HG03342 (cell line): ENCODE results near the gene MEAK7.
"Not testable (repeated sequence)": the region's sequence is repeated elsewhere in the genome, so short reads cannot be mapped to it uniquely, and the experiment has no call there.

ENCODE experiments used
- ATAC-seq: cut with Tn5 transposase; IDR thresholded peaks from one replicate; pipeline ENCODE4 v1.9.1; 2021; ENCODE audit warnings: mild to moderate bottlenecking, moderate library complexity; ENCODE audit not compliant: unreplicated experiment

The MEAK7 gene

DNA sequence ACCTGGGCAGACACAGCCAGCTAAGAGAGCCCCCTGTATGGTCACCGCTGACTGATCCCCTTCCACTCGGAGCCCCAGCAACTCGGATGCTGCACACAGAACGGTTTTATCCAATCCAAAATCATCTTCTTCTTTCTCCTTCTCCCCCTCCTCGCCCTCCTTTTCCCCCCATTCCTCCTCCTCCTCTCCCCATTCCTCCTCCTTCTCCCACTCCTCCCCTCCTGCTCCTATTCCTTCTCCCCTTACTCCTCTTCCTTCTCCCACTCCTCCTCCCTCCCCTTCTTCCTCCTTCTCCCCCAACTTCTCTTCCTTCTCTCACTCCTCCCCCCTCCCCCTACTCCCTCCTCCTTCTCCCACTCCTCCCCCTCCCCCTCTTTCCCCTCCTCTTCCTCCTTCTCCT is 30.4 kb upstream of the MEAK7 start:
- no peak for ATAC-seq

DNA sequence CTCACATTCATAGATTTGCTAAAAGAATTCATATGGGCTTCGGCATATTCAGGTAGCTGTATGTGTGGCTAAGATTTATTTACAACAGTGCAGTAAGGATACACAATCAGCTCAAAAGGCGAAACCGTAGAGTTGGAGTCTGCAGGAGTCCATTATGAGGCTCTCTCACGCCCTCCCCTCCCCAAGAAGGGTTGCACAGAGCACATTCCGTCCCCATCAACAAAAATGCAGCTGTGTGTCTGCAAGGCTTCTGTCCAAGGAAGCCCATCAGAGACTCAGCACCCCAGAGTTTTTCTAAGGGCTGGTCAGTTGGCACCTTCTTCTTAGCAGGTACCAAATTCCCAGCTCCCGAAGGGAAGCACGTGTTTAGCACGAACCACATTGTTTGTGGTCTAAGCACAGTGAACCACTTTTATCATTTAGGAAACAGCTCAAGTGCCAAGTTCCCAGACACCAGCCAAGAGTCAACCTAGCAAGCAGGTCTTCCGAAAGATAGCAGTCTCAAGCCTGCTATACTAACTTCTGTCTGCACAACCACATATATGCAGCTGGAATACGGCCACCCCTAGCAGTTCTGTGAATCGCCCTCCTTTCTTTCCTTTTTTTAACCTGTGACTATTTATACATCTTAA is 28.5 kb upstream of the MEAK7 start:
- ATAC-seq = no peak

DNA sequence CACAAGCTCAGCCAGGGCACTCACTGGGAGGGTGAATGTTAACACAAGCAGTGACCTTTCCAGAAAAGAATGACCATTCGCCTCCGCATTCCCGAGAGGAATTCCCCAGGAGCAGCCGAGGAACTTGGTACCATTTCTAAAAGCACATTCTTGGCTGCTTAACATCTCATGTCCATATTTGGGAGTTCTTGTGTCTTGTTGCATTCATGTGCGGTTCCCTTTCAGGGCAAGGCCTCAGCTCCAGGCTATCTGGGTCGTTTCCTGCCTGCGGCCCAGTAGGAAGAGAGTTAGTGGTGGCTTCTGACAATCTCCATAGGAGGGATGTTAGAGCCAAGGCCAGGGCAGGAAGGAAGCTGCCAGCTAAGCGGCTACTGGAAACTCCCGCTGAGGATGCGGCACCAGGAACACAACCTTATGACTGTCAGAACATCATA is 27.8 kb upstream of the MEAK7 start:
- no peak for ATAC-seq

DNA sequence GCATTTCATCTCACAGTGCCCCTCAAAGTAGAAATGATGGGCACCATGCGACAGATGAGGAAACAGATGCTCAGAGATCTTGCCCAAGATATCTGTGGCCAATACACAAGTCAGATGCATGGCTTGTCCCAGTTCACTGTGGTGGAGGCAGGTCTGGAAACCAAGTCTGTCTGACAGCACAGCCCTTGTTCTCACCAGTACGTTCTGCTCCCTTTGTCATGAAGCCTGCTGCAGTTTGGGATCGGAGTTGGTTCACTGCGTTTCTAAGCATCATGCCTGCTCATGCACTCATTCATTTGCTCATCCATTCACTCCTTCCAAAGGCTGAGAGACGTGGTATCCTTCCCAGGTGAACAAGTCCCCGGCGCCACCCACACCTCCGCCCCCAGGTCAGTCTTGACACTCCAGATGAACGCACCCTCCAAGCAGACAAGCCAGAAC is 27.2 kb upstream of the MEAK7 start:
- no peak for ATAC-seq

DNA sequence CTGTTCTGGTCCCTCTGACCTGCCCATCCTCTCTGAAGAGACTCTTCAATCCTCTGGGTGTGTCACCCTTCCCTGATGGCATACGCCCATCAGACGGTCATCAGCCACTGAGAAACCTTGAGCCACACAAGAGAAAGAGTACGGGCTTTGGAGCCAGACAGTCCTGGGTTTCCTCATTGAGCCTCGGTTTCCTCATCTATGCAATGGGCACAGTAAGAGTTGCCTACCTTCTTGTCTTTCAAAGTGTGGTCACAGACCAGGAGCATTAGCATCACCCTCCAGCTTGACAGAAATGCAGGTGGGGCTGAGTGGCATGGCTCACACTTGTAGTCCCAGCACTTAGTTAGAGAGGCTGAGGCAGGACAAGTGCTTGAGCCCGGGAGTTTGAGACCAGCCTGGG is 26.1 kb upstream of the MEAK7 start:
- ATAC-seq = no peak

DNA sequence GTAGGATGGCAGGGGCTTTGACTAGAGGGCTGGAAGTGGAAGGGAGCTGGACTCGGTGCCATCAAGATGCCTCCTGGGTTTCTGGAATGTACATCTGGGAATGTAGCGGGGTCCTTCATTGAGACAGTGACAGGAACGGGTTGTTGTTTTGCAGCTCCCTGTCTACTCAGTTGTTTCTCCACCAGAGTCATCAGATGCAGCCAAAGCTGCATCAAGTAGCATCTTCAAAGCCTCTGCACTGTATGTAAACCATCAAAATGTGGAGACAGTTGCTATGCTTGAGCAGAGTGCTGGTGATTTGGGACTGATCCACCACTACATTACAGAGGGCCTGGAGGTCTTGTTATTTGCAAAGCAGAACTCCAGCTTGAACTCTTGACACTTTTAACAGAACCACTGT is 25.1 kb upstream of the MEAK7 start:
- no peak for ATAC-seq

DNA sequence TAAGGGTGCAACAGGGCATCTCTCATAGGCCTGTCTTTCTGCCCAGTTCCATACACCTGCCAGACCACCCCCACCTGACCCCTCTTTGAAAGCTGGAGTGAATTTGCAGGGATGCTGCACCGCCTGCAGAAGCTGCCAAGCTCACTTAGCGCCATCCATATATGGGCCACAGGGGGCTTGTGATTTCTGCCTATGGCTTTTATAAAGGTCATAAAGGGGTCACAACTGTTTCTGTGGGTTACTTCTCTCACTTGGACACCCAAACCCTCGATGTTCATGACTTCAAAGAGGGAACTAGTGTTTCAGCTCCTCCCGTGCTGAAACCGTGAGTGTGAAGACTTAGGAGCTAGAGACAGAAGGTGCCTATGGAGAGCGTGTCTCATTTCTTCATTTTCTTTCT is 23.9 kb upstream of the MEAK7 start:
- ATAC-seq = no peak

DNA sequence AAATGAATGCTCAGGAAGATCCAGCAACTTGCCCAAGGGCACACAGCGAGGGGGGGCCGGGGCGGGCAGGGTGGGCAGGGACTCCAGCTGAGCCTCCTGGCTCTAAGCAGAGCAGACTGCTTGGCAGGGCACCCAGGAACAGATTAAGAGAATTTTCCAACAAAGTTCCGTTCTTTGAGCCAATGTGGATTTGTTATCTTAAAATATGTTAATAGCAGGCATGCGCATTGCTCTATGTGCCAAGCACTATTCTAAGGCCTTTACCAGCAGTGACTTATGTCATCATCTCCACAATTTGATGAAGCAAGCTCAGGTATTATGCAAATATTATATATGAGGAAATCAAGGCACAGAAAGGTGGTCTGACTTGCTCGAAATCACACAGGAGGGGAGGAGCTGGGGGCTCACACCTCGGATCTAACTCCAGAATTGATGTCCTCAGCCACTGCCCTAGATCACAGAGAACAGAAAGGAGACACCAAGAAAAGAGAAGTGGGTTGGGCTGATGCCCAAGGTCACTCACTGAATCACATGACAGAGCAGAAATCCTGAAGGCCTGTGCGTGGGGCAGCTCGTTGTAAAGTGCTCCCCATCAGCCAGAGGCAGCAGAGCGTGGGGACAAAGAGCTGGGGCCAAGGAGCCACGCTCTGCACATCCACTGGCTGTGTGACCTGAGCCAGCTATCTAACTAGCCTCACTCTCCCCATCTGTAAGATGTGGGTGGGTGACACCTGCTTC is 23.2 kb upstream of the MEAK7 start:
- ATAC-seq = no peak

DNA sequence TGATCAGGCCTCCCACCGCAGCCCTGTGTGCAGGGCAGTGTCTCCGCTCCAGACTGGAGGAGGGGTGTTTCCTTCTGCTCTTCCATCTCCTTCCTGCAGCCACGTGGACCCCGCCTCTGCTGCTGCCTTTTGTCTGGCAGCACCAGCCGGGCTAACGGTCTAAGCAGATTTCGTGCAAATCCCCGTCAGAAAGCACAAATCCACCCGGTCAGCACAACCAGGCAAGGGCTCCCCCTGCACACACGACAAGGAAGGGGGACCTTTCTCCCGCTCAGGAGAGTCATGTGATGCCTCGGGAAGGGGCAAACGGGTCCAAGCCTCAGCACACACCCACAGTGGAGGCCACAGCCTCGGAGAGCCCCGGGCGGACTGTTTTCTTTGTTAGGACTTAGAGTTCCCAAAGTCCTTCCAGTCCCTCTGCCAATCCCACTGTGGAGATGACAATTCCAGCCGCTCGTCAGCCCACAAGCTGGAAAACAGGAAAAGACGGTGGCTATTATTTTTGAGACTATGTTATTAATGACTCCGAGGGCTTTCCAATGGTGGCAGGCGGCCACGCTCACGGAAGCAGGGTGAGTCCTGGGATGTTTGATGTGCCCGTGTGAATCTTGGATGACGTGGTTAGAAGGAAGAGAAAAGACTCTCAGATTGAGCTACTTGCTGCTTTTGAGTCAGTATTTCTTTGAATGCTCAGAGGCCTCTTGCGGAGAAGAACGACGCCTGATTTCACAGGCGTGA is 22.5 kb upstream of the MEAK7 start:
- no peak for ATAC-seq

DNA sequence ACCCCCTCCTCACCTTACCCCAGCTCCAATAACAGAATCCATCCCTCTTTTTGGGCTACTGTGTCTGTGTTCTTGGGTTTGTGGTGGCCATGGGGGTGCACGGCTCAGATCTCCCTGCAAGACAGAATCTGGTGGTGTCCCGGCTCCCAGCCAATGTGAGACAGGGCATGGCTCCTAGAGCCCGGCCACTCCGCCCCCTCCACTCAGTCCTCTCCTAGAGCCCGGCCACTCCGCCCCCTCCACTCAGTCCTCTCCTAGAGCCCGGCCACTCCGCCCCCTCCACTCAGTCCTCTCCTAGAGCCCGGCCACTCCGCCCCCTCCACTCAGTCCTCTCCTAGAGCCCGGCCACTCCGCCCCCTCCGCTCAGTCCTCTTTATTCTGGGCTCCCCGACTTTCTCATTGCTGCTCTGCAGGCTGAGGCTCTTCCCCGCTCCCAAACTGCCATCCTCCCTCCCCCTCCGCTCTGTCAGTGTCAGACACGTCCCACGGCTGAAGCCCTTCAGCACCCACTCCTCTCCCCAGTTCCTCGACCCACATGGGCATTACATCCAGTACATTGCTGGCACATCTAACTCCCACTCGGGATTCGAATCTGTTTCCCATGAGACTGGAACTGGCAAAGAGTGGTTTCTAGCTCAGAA is 20.6 kb upstream of the MEAK7 start:
- ATAC-seq = not testable (repeated sequence)

DNA sequence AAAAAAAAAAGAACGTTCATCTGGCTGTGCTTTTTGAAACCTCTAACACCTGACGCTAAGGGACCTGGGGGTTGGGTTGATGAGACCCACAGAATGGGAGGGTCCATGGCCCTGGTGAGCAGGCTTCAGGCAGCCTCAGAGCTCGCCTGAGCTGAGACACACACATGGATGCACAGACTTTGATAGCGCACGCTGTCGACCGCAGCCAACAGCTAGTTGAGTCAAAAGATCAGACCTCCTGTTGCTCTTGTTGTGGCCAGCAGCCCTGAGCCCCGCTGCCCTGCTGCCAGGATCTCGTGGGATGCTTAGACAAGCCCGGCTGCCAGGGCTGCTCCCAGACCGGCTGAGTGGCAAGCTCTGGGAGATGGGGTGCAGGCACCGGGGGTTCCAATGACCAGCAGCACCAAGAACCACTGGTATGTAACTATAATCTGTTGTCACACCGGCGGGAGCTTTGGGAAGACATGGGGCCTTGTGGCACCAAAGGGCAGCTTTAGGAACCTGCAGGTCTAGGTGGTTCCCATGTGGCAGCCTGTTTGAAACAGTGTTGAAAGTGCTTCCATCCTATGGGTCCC is 20.0 kb upstream of the MEAK7 start:
- no peak for ATAC-seq

DNA sequence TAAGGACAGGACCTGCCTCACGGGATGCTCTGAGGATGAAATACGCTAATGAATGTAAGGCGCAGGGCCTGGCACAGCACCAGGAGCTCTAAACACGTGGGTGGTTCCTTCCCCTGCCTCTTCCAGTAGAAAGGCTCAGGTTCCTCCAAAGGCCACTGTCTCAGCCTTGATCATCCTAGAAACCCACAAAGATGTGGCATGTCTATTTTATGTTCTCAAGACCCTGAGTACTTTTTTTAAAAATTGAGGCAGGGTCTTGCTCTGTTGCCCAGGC is 17.0 kb upstream of the MEAK7 start:
- ATAC-seq = no peak

DNA sequence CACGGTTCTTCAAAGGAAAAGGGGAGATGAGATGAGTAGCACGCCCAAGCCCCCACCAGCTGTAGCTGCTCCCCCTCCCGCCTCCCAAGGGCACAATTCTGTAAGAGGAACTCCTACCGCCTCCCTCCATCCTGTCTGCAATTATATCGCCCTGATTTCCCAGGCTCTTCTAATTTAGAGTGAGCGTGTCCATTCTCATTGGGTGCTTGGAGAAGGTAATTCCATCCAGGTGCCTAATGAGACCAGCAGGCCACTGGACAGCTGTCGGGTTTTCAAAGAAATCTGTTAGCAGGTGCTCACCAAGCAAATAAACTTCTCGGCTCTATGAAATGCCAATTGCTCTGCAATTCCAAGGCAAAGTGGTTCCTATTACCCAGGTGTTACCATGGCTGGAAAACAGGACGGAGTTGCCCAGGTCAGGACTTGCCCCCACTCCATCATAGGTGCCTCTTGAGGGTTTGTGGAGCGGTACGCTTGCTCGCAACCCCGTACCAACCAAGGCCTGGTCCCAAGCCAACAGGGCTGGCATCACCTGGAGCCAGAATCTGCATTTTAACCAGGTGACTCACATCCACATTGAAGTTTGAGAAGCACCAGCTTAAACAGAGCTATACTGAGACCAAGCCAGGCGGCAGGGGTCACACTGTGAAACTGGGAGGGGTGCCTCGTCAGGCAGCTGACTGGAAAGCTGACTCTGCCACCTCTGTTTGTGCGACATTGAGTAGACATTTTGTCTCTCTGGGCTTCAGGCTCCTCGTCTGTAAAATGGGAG is 16.5 kb upstream of the MEAK7 start:
- no peak for ATAC-seq

DNA sequence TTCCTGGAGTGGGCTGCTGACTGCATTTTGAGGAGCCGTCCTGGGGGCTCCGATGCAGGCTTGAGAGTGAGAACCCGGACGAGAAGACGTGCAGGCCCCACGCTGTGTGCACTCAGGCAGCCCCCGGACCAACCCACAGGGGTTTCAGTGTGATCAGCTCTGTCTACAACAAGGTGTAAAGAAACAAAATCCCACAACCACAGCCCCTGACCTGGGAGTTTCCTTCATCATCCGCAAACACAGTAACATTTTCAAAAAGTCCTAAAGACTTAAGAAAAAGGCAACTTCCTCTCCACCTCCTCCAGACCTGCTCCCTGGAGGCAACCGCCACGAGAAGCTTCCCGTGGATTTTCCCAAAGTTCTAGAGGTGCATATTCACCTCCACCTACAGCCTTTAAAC is 15.4 kb upstream of the MEAK7 start:
- no peak for ATAC-seq

DNA sequence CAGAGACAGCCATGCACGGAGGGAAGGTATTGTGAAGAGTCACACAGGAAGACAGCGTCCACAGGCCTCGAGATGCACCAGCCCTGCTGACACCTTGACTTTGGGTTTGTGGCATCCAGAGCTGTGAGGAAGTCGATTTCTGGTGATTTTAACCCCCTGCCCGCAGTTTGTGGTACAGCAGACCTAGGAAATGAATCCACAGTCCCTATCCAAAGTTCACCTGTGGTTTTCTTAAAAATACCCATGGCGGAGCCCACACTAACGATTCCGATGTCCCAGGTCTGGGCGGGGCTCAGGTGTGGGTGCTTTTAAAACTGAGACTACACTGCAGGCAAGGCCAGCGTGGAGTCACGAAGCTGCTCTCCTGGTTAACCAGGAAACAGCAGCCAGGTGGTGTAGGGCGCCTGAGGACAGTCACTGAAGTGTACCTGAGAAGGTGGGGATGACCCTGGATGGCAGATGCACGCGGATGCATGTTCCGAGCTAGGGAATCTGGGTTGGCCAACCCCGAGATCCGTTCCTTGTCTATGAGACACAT is 14.4 kb upstream of the MEAK7 start:
- no peak for ATAC-seq

DNA sequence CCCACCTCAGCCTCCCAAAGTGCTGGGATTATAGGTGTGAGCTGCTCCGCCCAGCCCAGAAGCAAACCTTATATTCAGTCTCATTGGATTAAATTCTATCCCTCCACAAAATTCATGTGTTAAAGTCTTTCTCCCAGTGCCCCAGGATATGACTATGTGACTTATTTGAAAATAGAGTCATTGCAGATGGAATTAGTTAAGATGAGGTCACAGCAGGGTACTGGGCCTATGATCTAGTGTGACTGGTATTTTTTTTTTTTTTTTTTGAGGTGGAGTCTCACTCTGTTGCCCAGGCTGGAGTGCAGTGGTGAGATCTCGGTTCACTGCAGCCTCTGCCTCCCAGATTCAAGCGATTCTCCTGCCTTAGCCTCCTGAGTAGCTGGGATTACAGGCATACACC is 13.8 kb upstream of the MEAK7 start:
- ATAC-seq = not testable (repeated sequence)

DNA sequence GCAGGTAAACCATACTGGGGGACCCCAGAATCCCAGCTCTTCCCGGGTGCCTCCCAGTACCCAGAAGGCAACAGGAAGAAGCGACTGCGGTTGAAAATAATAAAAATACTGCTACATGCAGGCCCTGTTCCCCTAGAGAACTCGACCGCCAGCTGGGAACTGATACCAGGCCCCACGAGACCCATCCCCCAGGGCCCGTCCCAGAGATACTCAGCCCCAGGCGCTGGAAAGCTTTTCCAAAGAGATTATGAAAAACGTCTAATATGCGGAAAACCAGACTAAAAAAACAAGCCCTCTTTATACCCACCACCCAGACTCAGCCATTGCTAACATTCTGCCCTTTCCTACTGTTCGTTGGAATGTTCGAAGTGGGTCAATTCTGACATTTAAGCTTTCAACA is 12.9 kb upstream of the MEAK7 start:
- no peak for ATAC-seq

DNA sequence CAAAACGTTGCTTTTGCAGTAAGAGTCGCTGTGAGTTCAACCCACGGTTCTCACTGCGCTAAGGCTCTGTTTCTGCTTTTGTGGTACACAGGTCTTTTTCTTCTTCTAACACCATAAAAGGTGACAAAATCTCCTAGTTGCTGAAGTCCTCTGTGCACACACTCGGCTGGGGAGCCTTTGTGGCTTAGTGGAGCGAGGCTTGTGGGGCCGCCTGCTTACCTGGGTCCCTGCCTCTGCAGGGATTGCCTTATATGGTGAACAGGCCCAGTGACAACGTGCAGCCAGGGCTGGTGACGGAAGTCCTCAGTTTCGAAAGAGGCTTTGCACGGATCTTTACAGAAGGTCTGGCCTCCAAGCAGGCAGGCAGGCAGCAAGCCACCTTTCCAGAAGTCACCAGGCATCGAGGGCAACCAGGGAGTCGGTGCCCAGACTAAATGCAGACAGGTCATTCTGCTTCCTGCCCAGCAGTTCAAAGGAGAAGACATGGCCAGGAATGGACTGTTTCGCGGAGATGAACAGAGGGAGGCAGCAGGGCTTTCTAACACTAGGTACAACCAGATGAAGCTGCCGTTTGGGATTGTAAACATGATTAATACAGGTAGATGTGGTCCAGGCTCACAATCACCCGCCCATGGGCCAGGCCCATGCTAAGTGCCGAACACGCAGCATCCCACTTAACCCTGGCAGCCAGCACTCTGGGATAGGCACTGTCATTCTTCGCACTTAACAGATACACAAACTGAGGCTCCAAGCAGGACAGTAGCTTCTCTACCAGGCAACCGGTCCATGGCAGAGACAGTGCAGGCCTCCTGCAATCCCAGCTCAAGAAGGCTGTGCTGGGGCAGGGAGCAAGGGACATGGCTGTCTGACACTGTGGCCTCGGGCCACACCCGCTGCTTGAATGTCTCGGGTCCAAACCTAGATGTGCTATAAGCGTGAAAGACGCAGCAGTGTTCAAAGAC is 10.7 kb upstream of the MEAK7 start:
- peak; percentile 79 for ATAC-seq

DNA sequence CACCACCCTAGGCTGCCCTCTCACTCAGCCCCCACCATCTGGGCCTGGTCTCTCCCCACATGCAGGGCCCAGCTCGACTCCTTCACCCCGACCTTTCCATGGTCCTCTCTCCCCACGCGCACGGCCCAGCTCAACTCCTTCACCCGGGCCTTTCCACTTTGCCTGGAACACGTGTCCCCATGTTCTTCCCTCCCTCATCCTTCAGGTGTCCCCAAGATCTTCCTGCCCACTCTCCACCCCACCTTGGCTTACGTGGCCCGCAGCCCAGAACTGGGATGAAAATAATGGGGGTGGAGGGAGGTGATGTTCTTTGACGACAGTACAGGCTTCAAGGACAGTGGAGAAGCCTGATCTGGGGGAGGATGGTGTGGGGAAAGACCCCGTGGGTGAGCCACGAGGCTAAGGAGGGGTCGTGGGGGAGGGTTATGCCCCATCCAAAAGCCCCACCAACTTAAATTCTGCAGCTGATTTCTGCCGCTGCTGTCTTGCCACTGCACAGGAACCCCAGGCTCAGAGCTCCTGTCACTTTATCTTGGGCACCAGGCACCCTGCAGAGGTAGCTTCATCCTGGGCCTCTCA is 9.9 kb upstream of the MEAK7 start:
- ATAC-seq = no peak
